ENCODE results near the gene FRAS1.
"Not testable (repeated sequence)": the region's sequence is repeated elsewhere in the genome, so short reads cannot be mapped to it uniquely, and the experiment has no call there.

FRAS1 gene

DNA sequence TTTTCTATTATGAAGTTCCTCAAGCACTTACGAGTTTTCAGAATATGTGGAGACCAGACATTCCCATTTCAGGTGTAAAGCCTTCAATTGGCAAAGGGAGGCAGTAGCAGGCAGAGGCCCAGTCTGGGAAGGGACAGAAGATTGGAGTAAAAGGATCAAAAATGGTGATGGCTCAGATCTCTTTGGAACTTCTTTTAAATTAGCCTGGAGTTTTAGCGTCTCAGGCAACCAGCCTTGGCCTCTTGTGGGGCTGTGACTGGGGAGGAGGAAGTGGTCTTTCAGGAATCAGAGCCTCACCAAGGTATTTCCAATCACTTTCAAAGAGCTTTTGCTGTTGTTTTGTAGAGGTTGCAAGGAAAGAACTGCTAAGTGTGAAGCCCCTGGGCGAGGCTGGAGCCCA is 239.1 kb downstream of the FRAS1 start:
- no peak for DNase-seq

DNA sequence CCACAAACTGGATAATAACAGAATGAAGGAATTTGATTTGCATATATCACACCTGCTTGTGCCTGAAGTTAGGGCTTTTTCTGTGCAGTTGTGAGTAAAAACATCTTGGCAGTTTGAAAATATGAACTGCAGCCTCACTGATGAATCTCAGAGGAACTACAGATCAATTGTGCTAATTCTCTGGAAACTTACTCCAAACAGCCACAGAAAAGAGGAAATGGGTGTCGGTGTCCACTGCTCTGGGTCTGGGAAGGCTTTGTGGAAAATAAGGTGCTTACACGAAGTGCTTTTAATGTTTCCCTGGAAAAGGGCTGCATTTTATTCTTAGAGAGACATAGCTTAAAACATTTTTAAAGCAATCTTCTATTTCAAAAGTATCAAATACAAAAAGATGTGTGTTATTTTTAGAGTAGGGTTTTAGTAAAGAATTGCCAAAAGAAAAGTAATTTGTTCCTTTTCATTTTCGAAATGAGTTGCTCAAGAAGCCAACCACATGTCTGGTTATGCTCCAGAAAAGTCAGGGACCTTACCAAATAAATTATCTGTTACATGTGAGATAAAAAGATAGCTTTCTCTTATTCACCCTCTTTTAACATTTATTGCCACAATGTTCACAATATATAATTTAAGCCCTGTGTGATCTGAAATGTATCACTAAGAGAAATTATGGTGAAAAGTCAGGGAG is 240.1 kb downstream of the FRAS1 start:
- no peak for DNase-seq

DNA sequence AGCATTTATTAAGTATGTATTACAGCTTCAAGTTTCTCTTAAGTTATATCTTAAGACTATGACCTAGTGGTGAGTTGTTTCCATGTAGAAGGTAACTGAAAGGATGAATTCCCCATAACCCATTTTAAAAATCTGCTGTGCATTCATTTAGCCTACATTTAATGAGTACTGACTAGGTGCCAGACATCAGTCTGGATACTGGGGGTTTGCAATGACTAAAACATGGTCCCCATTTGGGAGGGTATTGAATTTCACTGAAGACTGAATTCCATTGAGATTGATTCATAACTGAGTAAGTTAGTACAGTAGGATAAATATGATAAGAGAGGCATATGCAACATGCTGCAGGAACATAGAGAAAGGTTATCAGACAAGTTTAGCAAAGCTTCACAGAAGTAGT is 241.5 kb downstream of the FRAS1 start:
- no peak for DNase-seq

DNA sequence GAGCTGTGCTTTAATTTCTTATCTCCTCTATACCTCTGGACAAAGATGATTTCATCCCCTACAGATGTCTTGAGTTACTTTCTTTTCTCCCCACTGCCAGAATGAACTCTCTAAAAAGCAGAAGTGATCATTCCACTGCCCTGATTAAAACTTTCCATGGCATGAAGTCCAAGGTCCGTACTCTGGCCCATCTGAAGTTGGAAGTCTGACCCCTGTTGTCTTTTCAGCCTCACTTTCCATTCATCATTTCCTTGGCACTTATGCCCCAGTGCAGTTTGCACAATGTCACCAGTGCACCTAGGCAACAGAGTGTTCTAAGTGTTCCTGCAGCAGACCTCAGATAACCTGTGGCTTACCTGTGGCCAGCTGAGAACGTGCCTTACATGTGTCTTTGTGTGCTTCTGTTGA is 242.4 kb downstream of the FRAS1 start:
- no peak for DNase-seq

DNA sequence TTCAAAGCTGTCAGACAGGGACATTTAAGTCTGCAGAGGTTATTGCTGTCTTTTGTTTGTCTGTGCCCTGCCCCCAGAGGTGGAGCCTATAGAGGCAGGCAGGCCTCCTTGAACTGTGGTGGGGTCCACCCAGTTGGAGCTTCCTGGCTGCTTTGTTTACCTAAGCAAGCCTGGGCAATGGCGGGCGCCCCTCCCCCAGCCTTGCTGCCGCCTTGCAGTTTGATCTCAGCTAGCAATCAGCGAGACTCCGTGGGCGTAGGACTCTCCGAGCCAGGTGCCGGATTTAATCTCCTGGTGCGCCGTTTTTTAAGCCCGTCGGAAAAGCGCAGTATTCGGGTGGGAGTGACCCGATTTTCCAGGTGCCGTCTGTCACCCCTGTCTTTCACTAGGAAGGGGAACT is 250.1 kb downstream of the FRAS1 start:
- not testable (repeated sequence) for DNase-seq

DNA sequence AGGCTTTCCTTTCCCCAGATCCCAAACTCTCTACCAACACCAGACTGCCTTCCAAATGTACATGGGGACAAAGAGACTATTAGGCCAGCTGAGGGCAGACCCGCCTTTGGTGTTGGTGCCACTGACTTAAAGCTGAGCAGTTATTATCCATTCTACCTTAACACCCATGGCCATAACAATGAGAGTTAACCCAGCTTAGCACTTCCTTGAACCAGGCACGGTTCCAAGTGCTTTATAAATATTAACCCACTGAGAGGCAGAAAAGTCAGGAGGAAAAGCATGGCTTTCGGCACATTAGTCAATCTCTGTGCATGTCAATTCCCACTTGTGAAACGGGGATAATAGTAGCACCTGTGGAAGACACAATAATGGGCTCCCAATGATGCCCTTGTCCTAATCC is 251.4 kb downstream of the FRAS1 start:
- DNase-seq = no peak

DNA sequence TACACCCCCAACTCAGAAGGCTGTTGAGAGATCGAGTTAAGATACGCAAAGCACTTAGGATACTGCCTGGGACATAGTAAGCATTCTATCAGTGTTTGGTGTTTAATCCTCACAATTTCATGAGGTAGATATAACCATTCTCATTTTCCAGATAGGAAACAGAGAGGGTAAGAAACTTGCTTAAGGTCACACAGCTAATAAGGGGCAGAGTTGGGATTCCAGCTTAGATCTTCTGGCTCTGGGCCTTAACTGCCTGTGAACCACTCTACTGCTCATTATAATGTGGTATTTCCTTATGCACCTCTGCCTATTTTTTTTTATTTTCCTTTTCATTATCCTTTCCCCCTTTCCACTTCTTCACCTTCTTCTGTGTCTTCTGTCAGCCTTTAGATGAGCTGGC is 252.2 kb downstream of the FRAS1 start:
- DNase-seq = no peak

DNA sequence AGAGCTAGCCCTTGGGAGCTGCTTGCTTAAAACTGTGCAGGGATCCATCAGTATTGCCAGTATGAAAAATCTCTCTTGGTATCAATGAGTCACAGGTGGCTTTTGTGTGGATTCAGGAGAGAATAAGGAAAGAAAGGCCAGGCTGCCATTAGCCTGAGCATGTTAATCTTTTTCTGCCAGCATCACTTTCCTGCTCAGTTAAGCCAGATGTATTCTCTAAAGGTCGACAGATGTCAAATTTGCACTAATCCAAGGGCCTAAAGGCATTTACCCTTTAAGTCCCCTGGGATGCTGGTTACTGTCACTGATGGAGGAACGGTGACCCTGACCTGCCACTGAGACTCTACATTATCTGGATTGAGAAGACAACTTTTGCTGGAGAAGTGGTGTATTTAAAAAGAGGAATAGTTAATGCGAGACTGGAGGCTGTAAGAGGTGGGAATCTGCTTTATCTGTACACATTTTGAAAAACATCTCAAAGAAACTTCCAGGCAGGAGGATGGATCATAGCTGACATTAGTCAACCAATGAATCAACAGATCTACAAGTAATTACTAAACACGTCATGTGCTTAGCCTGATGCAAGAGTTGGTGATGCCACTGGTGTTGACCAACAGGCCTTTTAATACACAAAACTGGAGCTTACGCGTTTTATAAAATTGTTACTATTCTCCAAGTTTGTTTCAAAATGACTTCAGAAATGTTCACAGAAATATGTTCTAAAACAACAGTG is 253.1 kb downstream of the FRAS1 start:
- DNase-seq = no peak

DNA sequence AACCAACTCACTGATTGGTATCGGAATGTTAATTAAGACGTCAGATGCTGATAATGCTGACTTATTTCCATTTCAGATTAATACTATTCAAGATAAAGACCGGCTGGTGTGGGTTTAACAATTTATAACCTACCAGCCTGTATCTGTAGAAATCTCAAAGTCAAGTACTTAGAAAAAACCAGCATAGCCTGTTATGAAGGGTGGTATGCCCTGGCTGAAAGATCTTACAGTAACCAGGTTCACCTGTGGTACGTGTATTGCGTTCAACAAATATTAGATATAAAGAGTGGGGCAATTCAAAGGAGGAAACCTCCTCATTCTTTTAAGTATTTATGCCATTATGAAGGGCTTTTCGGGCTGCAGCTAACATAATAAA is 253.6 kb downstream of the FRAS1 start:
- DNase-seq = no peak

DNA sequence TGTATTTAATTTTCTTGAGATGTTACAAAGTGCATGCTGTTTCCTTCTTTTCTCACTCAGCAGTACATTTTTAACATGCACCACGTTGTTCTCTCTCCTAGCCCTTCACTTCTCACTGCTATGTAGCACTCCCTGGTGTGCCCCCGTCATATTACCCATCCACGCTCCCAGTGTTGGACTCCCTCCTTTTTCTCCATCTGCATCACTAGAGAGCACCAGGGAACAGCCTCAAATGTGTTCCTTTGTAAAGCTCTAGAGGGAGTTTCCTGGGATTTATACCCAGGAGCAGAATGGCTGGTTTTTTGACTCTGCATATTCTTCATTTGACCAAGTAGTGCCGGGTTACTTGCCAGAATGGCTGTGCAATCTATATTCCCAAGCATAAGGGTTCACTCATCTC is 254.2 kb downstream of the FRAS1 start:
- no peak for DNase-seq

DNA sequence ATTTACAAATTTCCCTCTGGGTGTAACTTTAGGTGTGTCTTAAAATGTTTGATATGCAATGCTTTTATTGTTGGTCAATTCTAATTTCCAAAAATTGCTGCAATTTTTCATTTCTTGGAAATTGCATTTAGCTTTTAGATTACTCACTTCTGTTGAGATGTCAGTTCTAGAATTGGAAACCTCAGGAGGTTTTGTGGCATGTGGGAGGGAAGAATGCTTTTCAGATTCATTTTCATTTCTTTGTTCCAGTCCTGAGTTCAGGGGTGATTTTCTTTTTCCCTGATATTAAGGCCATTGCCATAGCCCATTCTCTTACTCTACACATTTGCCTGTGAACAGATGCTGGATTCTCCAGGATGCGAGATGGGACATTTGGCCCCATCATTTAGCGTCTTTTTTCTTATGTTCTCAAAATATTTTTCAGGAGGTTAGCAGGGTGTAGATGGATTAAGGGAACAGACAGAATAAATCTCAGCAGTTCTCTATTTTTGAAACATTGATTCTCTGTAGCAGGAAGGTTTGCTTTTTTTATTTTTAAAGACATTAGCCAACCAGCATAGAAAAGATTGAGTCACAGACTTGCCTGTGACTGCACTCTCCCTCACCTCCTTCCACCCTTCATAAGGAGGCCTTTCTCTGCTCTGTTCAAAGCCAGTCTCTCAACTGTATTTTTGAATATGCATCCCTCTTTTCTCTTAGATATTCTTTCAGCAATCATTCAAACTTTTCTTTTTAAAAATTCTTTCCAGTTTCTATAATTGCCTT is 256.0 kb downstream of the FRAS1 start:
- DNase-seq = no peak

DNA sequence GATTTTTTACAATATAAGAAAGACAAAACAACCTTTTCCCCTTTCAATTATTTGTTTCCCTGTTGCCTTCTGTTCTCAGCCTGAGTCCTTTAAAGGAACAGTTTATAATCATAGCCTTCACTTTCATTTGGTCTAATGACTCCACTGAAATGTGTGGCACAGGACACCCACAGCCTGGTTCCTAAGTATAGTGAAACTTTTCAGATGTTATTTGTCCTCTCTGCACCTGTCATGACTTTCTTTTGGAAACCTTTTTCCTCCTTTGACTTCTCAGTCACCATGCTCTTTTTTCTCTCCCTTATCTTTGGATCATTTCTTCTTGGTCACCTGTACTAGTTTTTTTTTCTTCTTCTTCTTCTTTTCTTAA is 256.6 kb downstream of the FRAS1 start:
- no peak for DNase-seq

DNA sequence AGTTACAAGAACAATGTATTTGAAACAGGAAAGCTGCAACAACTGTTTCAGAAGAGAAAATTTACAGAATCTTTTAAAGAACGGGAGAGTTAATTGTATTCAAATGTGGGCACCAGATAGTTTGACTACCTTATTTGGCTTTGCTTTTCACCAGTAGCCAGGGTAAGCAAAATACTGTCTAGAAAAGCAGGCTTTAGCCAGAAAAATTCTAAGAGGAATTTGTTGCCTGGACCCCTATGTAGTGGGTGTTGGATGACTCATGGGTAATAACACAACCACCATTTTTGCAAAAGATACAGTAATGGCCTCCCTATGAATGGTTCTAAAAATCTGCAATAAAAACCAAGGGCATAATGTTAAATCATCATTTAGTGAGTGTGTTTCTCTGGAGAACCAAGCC is 261.0 kb downstream of the FRAS1 start:
- DNase-seq = no peak

DNA sequence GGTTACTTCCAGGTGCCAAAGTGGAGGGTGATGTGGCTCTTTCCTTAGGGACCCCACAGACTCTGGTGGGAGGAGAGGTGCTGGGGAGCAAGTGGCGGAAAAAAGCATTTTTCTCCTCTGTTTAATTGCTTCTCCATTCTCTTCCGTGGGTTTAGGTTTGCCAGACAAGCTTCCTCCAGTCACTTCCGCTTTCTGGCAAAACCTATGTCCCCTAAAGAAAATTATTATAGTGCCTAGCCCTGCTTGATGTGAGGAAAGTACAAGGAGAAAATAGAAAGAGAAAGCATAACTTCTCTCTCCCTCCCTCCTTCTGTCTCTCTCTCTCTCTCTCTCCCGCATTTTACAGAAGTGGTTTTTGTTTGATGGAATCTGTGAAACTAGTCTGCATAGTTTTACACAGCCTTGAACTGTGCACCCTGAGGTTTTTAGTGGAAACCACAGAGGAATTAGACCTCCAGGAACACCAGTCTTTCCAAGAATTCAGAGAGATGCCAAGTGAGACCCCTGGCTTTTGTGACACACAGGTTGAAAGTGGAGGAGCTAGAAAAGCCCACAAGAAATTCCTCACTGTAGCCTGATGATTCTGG is 263.3 kb downstream of the FRAS1 start:
- no peak for DNase-seq

DNA sequence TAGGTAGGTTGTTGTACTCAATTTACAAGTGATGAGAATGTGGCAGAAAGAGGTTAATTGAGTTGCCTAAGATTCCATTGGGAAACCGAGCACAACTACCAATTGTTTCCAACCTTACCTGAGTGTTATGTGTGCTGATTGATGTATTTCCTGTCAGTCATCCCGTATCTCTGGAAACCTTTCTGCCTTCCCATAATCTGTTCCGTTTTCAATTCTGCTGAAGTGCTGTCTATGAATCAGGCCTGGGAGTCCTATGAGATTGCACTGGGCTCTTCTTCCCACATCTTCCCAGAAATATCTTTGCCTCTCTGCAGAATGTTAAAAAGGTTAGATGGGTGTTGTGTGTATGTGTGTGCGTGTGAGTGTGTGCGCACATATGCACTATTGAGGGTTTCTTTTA is 264.9 kb downstream of the FRAS1 start:
- no peak for DNase-seq

DNA sequence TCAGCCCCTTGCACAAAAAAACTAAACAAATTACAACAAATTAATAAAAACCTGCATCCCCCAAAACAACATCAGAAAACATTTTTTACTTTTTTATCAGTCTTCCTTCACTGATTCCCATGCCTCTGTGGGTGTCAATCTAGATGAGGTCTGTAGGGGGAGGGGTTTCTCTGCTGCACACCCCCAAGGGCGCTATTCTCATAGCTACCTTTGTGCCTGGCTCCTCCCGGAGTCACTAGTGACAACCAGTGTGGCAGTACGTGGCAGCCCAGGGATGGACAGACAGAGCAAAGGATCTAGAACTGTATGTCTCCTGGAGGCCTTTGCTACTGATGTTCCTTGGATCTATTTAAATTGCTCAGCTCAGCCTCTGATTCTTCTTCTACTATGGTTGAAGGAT is 266.3 kb downstream of the FRAS1 start:
- DNase-seq = no peak

DNA sequence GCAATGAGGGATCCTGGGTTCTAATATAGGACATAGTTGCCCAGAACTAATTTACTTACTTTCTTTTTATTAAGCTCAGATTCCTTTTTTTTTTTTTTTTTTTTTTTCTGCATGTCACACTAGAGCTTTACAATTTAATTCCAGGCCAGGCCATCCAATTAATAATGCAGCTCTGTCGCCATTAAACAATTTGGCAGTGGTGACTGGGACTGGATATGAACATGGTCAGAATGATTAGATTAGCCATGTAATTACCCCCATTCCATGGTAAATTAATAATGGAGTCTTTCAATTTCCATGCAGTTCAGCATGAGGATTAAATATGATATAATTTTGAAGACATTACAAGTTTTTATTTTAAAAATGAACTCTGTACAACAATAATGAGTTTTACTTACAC is 267.5 kb downstream of the FRAS1 start:
- no peak for DNase-seq

DNA sequence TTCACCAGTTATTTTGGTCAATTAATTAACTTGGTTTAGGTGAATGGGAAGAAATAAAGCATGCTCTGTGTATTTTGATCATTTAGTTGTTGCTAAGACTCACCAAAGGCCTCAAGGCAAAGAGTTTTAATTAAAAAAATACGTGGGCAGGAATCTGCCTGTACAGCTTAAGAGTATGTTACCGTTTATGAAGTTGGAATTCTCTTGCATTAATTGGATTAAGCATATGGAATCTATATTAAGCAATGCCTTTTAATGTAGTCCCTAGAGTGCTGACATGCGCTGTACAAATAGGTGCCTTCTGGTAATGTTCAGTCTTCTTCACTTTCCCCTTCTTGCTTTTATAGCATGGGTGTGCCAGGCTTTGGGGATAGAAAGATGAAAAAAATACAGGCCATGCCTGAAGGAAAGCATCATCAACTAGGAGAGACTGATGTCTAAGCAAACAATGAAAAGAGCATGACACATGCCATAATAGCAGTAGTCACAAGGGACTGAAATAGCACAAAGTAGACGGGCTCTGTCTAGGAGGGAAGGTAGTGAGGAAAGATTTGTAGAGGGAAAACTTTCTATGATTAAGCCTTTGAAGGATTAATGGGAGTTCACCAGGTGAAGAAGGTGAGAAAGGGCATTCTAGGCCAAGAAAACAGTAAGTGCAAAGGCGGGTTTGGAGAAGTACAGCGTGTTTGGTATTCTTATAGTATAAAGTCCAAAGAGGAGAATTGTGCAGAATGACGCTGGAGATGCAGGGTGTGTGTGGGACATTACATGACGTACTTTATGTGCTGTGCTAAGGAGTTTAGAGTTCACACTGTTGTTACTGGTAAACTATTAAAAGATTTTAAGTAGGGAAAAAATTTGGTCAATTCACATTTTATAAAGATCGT is 268.4 kb downstream of the FRAS1 start:
- no peak for DNase-seq

DNA sequence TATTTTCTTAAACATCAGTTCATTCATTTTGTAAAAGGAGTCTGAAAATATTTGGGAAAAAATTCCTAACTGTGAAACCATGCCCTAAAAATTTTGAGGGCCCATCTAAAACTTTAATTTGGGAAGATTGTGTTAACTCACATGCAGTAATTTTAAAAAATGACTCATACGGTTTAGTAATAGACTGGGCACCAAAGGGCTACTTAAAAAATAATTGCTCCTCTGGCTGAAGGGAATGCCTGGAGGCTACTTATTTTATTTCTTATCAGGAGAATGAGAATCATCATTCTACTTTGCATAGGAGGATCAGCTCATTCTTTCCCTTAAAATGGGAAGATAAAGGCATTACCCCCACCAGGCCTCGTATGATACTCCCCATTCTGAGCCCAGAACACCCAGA is 271.5 kb downstream of the FRAS1 start:
- DNase-seq = not testable (repeated sequence)

DNA sequence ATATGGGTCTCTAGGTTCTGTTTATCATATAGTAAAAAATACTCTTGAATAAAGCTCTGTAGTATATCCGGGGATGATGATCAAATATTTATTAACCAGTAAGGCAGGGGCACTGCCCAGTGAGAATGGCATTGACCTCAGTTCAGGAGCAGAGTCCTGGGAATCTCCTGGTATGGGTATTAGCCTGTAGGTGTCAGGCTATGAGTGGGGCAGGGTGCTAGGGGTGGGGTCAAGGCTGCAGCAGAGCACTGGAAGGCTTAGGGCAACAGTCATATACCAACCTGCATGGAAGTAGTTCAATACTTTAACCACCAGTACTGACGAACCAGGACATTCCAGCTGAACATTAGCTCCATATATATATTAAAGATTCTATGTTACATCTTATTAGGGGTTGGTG is 274.1 kb downstream of the FRAS1 start:
- DNase-seq = no peak

DNA sequence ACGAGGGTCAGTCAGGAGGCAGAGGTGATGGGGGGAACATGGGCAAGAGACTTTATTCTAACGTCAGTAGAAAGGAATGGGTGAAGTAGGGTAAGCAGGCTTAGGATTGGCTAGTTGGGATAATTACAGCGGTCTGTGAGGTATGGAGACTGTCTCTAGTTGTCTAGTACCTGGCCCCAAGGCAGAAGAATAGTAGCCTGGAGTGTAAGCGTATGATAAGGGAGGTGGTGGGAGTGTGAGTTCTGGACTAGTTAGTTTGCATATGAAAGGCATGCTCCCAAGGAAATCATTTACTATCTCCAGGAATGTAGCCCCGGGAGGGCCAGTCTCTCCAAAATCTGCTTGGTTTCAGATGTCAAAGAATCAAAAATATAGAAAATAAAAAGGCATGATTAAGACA is 274.8 kb downstream of the FRAS1 start:
- DNase-seq = no peak

DNA sequence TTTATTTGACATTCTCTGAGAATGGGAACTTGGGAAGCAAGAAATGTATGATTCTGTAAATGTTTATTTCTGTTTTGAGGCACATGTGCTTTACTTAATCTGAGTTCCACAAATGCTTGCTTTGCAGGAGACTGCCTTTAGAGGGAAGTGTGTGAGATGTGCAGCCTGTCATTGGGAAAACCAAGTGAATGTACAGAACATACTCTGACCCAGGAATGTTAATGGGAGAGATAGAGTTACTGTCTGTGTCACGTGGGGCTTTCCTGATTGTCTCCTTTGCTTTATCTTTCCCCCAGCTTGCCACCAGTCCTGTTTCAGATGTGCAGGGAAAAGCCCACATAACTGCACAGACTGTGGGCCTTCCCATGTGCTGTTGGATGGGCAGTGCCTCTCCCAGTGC is 275.9 kb downstream of the FRAS1 start:
- DNase-seq = no peak

Measured in activated CD8-positive, alpha-beta memory T cell treated with anti-CD3 and anti-CD28 coated beads, Interleukin-2, amount 50 U/mL, for 48 hours (primary cell).